ENCODE results near the gene TMPRSS9.
"Not testable (repeated sequence)": the region's sequence is repeated elsewhere in the genome, so short reads cannot be mapped to it uniquely, and the experiment has no call there.

TMPRSS9 gene

DNA sequence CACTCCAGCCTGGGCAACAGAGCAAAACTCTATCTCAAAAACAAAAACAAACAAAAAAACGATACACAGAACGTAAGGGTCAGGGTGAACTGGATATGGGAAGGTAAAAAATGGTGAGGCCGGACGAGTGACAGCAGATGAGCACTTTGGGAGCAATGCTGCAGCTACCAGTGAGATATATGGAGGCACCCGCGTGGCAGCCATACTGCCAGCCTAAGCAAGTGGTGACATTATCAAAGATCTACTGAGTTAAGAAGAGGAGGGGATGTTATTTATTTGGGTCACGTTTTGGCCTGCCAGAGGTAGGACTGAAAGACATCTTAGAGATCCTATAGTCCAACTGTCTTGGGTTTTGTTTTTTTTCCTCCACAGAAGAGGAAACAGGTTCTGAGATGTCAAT is 53.1 kb downstream of the TMPRSS9 start:
- Histone ChIP-seq H3K27ac (no peak overlapping the region), H3K4me3 (no peak overlapping the region)

DNA sequence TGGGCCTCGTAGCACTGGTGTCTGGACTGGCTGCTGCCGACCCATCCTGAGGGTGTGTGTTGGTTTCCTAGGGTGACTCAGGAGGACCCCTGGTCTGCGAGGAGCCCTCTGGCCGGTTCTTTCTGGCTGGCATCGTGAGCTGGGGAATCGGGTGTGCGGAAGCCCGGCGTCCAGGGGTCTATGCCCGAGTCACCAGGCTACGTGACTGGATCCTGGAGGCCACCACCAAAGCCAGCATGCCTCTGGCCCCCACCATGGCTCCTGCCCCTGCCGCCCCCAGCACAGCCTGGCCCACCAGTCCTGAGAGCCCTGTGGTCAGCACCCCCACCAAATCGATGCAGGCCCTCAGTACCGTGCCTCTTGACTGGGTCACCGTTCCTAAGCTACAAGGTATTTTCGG is 53.6 kb downstream of the TMPRSS9 start:
- H3K4me3 ChIP-seq: no peak overlapping the region
- H3K27ac ChIP-seq: no peak overlapping the region

DNA sequence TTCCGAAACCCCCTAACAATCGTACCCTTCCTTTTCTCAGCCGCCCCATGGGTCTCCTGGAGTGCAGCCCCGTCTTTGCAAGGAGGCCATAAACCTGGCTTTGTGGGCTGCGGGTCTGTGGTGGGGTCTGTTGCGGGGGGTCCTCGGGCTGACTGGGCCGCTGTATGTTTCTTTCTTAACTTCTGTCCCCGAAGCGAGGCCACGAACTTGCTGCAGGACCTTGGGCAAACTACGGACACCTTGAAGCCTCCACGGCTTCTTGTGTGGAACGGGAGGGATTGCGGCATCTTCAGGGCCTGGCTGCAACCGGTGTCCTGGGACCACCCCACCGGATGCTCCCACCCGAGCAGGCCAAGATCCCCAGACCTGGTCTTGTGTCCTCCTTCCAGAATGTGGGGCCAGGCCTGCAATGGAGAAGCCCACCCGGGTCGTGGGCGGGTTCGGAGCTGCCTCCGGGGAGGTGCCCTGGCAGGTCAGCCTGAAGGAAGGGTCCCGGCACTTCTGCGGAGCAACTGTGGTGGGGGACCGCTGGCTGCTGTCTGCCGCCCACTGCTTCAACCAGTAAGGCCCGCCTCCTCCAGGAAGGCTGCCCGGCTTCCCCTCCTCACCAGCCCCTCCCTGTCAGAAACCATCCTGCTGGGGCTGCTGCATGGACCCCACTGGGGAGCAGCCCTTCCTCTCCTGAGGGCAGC is 55.4 kb downstream of the TMPRSS9 start:
- Histone ChIP-seq H3K27ac (no peak overlapping the region), H3K4me3 (no peak overlapping the region)

DNA sequence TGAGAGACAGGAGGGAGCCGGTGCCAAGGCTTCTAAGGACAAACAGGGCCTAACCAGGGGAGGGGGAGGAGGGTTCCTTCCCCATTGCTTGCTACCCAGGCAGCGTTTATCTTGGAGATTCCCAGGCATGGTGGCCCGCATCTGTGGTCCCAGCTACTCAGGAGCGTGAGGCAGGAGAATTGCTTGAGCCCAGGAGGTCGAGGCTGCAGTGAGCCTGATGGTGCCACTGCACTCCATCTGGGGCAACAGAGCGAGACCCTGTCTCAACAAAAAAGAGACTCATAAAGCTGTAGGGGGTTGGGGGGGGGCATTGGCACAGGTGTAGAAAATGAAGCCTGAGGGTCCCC is 55.9 kb downstream of the TMPRSS9 start:
- H3K4me3 ChIP-seq: no peak overlapping the region
- H3K27ac ChIP-seq: no peak overlapping the region

DNA sequence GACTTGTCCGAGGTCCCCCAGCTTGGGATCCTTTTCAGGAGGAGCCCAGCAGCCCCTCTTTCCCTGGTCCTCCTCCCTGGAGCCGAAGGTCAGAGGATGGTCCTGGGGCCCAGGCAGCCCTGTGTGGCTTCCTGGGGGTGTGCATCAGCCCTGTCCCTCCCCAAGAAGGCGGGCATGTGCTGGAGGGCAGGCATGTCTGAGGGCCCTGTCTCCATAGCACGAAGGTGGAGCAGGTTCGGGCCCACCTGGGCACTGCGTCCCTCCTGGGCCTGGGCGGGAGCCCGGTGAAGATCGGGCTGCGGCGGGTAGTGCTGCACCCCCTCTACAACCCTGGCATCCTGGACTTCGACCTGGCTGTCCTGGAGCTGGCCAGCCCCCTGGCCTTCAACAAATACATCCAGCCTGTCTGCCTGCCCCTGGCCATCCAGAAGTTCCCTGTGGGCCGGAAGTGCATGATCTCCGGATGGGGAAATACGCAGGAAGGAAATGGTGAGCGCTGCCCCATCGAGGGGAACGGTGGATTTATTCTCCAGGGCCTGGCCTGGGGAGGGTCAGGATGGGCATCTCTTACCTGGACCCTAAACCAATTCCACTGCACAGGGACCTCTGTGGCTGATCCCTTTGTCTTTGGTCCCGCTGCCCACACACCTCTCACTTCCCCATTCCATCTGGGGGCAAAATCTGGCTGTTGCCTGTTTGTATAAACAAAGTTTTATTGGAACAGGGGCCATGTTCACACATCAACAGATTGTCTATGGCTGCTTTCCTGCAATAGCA is 56.4 kb downstream of the TMPRSS9 start:
- H3K27ac ChIP-seq: no peak overlapping the region
- H3K4me3 ChIP-seq: no peak overlapping the region

DNA sequence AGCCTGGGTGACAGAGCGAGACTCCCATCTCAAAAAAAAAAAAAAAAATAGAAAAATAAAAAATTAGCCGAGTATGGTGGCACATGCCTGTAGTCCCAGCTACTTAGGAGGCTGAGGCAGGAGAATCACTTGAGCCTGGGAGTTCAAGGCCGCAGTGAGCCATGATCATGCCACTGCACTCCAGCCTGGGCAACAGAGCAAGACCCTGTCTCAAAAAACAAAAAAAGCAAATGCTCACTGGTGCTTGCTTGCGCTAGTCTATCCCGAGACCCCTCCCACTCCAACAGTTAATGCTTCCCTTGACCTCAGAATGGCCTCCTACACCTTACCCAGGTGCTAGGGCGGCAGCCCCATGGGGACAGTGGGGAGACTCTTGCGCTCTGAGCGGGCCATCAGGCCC is 57.4 kb downstream of the TMPRSS9 start:
- H3K27ac ChIP-seq: not testable (repeated sequence)

DNA sequence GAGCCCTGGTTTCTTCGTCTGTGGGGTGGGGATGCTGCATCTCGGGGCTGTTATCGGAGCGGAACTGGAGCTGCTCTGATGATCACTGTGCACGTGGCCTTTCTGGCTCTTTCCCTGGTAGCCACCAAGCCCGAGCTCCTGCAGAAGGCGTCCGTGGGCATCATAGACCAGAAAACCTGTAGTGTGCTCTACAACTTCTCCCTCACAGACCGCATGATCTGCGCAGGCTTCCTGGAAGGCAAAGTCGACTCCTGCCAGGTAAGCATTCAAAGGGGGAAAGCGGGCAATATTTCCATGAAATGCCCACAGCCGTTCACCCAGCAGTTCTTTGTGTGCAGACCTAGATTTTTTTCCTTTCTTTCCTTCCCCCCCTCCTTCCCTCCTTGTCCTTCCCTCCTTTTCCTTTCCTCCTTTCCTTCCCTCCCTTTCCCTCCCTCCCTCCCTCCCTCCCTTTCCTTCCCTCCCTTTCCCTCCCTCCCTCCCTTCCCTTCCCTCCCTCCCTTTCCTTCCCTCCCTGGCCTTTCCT is 57.9 kb downstream of the TMPRSS9 start:
- Histone ChIP-seq H3K27ac (no peak overlapping the region), H3K4me3 (no peak overlapping the region)

More for the DNA sequence above, 57.4 kb downstream of the TMPRSS9 start:
- H3K4me3 ChIP-seq: not testable (repeated sequence)

DNA sequence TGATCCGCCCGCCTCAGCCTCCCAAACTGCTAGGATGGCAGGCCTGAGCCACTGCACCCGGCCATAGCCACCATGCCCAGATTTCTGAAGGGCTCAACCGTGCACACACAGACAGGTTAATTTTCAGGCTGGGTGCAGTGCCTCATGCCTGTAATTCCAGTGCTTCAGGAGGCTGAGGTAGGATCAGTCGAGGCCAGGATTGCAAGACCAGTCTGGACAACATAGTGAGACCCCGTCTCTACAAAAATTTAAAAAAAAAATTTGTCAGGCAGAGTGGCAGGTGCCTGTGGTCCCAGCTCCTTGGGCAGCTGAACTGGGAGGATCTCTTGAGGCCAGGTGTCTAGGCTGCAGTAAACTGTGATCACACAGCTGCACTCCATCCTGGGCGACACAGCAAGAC is 59.7 kb downstream of the TMPRSS9 start:
- no peak overlapping the region for H3K27ac ChIP-seq
- H3K4me3 ChIP-seq: no peak overlapping the region

DNA sequence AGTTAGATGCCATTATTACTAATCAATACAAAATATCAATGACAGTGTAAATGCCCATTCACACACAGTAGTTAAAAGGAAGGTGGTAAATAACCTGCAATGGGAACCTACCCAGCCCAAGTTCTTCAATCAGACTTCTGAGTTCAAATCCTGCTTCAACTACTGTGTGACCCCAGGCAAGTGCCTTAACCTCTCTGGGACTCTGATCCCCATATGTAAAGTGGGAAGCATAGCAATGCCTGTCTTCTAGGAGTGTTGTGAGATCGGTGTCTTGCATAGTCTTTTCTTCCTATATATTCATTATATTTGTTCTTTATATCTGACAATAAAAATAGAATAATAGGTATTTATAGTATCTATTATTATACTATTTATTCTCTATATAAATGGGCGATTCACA is 60.4 kb downstream of the TMPRSS9 start:
- Histone ChIP-seq H3K27ac (no peak overlapping the region), H3K4me3 (no peak overlapping the region)

DNA sequence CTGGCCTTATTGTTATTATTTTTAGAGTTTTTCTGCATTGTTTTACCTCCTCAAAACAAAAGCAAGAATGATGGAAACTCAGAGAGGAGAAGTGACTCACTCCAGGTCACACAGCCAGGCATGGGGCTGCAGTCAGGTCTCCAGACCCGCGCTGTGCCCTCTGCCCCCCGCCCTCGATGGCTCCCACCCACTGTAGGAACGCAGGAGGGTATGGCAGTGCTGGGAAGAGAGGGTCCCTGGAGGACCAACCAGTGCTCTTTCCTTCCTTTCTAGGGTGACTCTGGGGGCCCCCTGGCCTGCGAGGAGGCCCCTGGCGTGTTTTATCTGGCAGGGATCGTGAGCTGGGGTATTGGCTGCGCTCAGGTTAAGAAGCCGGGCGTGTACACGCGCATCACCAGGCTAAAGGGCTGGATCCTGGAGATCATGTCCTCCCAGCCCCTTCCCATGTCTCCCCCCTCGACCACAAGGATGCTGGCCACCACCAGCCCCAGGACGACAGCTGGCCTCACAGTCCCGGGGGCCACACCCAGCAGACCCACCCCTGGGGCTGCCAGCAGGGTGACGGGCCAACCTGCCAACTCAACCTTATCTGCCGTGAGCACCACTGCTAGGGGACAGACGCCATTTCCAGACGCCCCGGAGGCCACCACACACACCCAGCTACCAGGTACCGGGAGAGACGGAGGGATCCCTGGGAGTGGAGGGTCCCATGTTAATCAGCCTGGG is 61.7 kb downstream of the TMPRSS9 start:
- Histone ChIP-seq H3K4me3 (no peak overlapping the region), H3K27ac (no peak overlapping the region)

DNA sequence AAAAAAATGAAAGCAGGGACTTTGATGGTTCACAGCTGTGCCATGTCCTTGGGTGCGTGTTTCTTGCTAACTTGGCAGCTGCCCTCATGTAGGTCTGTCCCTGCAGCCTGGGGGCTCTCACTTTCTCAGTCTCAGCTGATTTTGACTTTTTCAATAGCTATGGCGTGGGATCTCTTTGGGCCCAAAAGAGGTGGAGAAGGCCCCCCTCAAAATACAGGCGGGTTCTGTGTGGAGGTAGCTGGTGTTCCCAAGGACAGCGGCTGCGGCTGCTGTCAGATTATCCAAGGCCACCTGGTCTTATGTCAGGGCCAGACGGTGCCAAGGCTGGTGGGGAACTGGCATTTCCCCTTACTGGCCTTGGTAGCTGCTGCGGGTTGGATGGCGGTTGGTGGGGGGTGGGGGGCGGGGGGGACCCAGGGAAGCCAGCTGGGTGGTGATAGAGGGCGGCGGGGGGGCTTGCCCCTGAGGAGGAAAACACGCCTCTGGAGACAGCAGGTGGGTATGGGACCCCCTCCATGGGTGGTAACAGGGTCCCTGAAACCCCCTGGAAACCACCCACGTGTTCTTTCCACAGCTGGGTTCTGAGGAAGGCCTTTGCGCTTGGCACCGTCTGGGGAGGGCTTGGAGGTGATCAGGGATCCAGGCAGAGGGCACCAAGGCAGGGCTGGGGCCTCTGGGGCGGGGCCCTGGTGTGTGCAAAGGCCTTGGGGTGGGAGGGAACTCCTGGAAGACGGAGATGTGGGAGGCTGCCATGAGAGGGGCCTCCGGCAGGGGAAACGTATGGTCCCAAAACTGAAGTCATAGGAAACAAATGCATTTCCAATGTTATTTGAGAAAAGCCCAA is 63.2 kb downstream of the TMPRSS9 start:
- no peak overlapping the region for H3K4me3 ChIP-seq
- H3K27ac ChIP-seq: no peak overlapping the region

DNA sequence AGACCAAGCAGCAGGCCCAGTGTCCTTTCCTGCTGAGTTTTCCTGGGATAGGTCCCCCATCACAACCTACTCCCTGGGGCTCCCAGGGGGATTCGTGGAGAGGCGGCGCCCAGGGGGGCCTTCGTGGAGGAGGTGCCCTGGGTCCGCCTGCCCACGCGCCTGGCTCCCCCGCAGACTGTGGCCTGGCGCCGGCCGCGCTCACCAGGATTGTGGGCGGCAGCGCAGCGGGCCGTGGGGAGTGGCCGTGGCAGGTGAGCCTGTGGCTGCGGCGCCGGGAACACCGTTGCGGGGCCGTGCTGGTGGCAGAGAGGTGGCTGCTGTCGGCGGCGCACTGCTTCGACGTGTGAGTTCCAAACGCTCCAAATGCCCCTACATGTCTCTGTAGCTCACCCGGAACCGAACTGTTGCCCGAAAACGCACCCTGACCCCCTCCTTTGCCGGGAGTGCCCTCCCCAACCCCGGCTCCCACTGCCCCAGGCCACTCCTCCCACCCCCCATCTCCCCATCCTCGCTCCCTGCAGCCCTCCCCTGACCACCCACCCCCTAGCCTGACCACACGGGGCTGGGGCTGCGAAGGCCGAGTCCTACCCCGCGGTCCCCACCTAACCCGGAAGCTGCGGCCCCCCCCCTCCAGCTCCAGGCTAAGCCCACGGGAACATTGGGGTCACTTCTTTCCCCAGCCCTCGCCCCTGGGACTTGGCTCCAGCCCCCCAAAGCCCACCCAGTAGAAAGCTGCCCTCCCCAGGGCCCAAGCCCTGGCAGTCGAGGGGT is 64.0 kb downstream of the TMPRSS9 start:
- Histone ChIP-seq H3K4me3 (no peak overlapping the region), H3K27ac (no peak overlapping the region)

DNA sequence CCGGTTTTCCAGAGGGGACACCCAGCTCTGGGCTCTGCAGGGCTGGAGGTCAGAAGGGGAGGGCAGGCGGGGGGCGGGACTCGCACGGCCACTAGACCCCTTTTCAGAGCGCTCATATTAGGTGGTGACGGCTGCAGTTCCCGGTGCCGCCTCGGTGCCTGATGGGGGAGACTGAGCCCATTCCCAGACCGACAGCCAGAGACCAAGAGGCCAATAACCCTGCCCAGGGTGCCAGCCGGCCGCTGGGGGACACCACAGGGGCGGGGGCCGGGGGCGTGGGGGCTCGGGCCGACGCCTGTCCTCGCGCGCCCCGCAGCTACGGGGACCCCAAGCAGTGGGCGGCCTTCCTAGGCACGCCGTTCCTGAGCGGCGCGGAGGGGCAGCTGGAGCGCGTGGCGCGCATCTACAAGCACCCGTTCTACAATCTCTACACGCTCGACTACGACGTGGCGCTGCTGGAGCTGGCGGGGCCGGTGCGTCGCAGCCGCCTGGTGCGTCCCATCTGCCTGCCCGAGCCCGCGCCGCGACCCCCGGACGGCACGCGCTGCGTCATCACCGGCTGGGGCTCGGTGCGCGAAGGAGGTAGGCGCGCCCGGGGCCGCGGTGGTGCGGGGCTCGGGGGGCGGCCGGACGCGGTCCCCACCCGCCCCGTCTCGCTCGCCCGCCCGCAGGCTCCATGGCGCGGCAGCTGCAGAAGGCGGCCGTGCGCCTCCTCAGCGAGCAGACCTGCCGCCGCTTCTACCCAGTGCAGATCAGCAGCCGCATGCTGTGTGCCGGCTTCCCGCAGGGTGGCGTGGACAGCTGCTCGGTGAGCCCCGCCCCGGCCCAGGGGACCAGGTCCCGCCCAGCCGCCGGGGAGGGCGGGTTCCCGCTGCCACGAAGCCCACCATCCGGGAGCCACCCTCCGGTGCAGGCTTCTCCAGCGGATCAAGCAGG is 64.9 kb downstream of the TMPRSS9 start:
- peak overlapping the region in 4 of 7 experiments; percentile 13 to 25 (median 14) for H3K4me3 ChIP-seq
- peak overlapping the region in 2 of 21 experiments; percentile 8 to 34 for H3K27ac ChIP-seq

DNA sequence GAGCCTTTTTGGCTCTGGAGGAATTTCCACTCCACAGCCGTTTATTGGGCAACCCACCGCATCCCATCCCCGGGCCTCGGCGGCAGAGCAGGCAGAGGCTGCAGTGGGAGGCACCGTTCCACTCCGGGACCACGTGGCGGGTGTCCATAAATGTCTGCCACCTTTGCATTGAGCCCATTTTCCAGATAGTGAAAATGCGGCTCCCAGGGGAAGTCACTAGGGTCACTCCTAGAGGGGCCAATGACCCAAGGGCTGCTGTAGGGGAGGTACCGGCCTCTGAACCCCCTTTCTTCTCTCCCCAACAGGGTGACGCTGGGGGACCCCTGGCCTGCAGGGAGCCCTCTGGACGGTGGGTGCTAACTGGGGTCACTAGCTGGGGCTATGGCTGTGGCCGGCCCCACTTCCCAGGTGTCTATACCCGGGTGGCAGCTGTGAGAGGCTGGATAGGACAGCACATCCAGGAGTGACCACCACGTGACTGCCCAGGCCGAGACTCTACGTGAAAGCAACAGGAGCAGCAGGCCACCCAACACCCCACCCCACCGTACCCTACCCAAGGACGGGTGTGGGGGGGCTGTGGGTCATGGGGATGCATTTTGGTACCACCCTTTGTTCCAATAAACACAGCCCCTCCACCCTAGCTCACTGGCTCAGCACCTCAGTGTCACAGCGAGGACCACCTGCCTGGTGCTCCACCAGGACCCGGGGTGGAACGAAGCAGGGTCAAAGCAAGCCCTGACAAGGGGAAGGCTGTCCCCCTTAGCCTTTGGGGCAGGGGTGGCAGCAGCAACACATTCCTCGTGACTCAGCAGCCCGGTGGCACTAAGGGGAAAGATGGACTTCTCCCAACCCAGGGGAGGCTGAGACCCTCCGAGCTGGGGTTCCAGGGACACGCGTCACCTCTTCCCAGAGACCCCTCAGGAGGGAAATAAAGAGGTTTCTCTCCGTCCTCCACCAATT is 65.8 kb downstream of the TMPRSS9 start:
- peak overlapping the region; percentile 78 to 99 (median 85) for H3K4me3 ChIP-seq
- H3K27ac ChIP-seq: peak overlapping the region in 6 of 21 experiments; percentile 93 to 100 (median 98)

DNA sequence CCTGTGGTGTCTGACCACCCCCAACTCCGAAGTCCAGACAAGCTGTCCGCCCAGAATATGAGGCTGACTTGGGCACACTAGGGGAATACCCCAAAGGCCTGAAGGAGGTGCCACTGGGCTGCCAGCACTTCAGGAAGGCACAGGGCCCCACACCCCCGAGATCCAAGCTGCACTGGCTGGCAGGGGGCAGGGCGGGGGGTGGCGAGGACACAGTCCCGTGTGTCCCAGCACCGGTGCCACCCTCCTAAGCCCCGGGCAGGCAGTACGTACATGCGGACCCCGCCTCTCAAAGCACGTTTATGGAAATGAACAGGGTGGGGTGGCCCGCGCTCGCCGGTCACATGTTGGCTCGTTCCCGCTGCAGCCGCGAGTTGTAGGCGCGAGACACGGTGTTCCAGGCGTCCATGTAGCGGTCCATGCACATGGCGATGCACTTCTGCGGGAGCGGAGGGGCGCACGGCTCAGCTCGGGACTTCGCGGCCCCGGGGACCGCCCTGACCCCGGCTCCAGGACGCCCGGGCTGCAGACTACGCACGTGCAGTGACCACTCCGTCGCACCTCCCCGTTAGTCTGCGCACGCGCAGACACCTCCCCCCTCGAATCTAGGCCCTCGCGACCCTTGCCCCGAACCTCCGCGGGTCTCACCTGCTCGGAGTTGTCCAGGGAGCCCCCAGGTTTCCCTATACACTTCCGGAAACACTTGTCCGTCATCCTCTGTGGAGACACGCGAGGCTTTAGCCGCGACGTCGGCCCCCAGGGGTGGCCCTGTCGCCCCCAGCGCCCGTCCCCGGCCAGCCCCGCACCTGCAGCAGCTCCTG is 66.8 kb downstream of the TMPRSS9 start:
- peak overlapping the region; percentile 46 to 100 (median 97) for H3K27ac ChIP-seq

More for the DNA sequence above, 66.8 kb downstream of the TMPRSS9 start:
- H3K4me3 ChIP-seq: peak overlapping the region; percentile 78 to 99 (median 85)
